ENCODE measurements around the gene RELCH.
"Not testable (repeated sequence)": the region's sequence is repeated elsewhere in the genome, so short reads cannot be mapped to it uniquely, and the experiment has no call there.

The RELCH gene

GRCh38 chr18:62186774-62187542, at the start of gene RELCH, which contains the start of gene PIGN:
Gene RELCH, plus strand, starts transcription at chr18:62187255. Its CDS starts 251 bp downstream, at chr18:62187506.
Gene PIGN, minus strand, starts transcription at chr18:62187056. Its CDS starts 25,703 bp downstream, at chr18:62161353.
- peak; percentile 100 for DNase-seq

- no peak for DNase-seq
Observed at GRCh38 chr18:62138461-62139235, 48.4 kb upstream of the RELCH start.

GRCh38 chr18:62140259-62140658, 46.8 kb upstream of the RELCH start:
- no peak for DNase-seq

GRCh38 chr18:62144338-62144737, 42.7 kb upstream of the RELCH start:
- DNase-seq = no peak

GRCh38 chr18:62151068-62151771, 35.8 kb upstream of the RELCH start:
- DNase-seq = no peak

DNA sequence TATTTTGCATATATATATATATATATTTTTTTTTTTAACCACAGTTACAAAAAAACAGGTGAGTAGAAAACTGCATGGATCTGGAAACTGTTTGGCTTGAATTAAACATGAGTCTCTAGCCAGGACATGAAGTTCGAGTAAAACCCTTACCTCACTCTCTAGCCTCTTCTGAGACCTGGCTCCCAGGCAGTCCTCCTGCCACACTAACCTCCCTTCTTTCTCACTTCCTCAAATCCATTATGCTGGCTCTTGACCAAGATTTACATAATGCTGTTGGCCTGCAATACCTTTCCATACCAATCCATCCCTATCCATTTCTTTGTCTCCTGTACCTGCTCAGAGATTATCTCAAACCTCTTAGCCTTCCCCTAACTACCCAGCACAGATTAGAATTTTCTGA, 34.2 kb upstream of the RELCH start:
- peak; percentile 6 for DNase-seq

GRCh38 chr18:62157843-62158242, 29.2 kb upstream of the RELCH start:
- DNase-seq = no peak

DNA sequence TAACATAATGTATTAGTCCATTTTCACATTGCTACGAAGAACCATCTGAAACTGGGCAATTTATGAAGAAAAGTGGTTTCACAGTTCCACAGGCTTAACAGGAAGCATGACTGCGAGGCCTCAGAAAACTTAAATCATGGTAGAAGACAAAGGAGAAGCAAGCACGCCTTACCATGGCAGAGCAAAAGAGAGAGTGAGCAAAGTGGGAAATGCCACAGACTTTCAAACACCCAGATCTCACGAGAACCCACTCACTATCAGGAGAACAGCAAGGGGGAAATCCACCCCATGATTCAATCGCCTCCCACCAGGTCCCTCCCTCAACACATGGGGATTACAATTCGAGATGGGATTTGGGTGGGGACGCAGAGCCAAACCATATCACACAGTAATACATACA, 22.7 kb upstream of the RELCH start:
- no peak for DNase-seq

GRCh38 chr18:62164855-62165487, 22.1 kb upstream of the RELCH start:
- peak; percentile 16 for DNase-seq

DNA sequence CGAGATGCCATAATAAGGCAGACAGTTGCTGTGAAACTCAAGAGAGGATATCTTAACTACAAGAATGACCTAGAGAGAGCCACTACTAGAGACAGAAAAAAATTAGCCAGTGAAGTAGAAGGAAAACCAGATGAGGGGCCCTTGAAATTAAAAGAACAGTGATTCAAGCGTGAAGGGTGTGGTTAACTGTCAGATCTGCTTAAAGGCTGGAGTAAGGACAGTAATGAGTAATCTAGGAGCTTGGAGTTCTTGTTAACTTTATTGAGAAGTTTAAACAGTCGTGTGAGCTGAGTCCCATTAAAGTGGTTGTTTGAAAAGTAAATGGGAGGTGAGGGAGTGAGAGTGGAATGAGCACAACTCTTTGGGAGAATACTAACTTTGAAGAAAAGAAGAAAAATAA, 21.5 kb upstream of the RELCH start:
- no peak for DNase-seq

- not testable (repeated sequence) for DNase-seq
Observed at GRCh38 chr18:62166524-62166923, 20.5 kb upstream of the RELCH start.

DNA sequence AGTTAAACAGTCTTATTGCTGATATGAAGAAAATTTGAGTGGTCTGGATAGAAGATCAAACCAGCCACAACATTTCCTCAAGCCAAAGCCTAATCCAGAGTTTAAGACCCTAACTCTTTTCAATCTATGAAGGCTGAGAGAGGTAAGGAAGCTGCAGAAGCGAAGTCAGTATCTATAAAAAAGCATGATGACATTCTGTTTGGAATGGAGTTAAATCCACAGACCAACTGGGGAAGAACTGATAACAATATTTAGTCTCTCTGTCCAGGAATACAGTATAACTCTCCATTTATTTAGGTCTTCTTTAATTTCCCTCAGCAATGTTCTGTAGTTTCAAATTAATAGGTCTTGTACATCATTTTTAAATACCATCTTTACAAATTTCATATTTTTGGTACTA, 16.2 kb upstream of the RELCH start:
- DNase-seq = peak; percentile 20

DNA sequence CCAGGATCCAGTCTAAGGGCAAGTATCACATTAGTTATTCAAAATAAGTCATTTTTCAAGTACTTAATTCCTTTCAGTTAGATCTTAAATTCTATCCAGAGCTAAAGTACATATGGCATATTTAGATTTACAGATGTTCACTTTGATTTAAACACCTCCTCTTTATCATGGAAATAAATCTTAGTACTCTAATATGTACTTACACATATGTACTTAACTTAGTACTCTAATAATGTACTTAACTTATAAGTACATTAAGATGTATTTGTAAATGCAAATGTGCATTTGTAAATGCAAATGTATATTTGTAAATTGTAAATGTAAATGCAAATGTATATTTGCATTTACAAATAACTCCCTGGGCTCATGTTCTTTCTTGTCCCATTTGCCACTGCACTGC, 14.8 kb upstream of the RELCH start:
- no peak for DNase-seq

- DNase-seq = no peak
Observed at GRCh38 chr18:62175521-62175920, 11.5 kb upstream of the RELCH start.

GRCh38 chr18:62177271-62177670, 9.8 kb upstream of the RELCH start:
- no peak for DNase-seq

- DNase-seq = no peak
Observed at GRCh38 chr18:62179213-62179612, 7.8 kb upstream of the RELCH start.

- peak; percentile 27 for DNase-seq
Observed at GRCh38 chr18:62182220-62182619, 4.8 kb upstream of the RELCH start.

GRCh38 chr18:62183578-62184195, 3.4 kb upstream of the RELCH start:
- peak; percentile 83 for DNase-seq

DNA sequence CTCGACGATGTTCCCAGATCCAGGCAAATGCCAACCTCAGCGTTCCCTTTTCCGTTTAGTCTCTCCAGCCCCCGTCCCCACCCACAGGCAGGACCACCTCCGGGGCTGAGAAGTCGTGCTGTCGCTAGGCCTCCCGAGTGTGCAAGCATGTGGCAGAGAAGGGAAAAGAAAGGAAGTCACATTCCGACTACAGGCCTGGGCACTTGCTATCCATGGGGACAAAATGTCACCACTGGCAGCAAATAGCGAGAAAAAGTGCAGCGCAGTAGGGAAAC, 619 bp upstream of the RELCH start:
- no peak for DNase-seq

DNA sequence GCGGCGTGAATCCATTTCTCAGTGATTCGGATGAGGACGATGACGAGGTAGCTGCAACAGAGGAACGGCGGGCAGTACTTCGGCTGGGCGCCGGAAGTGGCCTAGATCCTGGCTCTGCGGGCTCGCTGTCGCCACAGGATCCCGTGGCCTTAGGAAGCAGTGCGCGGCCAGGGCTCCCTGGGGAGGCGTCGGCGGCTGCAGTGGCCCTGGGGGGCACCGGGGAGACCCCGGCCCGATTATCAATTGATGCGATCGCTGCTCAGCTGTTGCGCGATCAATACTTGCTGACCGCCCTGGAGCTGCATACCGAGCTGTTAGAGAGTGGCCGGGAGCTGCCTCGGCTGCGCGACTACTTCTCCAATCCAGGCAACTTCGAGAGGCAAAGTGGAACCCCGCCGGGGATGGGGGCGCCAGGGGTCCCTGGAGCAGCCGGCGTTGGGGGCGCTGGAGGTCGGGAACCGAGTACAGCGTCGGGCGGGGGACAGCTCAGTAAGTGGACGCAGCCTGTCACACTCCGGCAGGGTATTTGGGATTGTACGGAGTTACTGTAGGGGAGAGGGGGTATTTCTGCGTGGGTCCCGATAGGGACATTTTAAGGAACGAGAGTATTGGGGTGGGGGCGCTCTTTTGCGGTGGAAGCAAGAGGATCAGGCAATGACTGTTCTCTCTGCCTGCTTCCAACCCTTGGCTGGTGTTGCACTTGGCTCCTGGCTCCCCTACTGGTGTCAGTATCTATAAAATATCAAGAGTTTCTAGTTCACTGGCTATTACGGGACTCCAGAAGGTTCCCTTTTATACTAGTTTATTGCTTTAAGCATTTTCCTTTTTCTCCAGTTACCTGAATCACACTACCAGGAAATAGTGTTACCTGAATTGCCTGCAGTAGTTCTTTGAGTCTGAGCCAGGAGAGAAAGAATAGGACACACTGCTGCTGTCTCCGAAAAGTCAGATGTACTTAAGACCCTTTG, 772 bp downstream of the RELCH start:
- peak; percentile 79 for DNase-seq

GRCh38 chr18:62189208-62189607, 2.2 kb downstream of the RELCH start:
- no peak for DNase-seq

- DNase-seq = no peak
Observed at GRCh38 chr18:62196079-62196478, 9.0 kb downstream of the RELCH start.

All from hematopoietic multipotent progenitor cell treated with erythropoietin and hydrocortisone succinate and interleukin-3 and kit ligand, for 4 days (in vitro differentiated cells).